ENCODE data around the gene TMIGD2.
A peak's percentile ranks its signal among the peaks of the same experiment; 100 is the strongest.
"Not testable (repeated sequence)": the region's sequence is repeated elsewhere in the genome, so short reads cannot be mapped to it uniquely, and the experiment has no call there.

Gene TMIGD2

GRCh38 chr19:4297901-4298809, 4.0 kb downstream of the TMIGD2 start:
- peak; percentile 37 for DNase-seq (ENCODE audit: low read depth)

- no peak for DNase-seq (ENCODE audit: low read depth)
Observed at GRCh38 chr19:4295972-4296771, 6.0 kb downstream of the TMIGD2 start.

- no peak for DNase-seq (ENCODE audit: low read depth)
Observed at GRCh38 chr19:4294389-4294788, 7.8 kb downstream of the TMIGD2 start.

GRCh38 chr19:4292515-4292914, 9.7 kb downstream of the TMIGD2 start:
- no peak for DNase-seq (ENCODE audit: low read depth)

GRCh38 chr19:4291184-4291732, 10.9 kb downstream of the TMIGD2 start:
- DNase-seq (ENCODE audit: low read depth): no peak

GRCh38 chr19:4288091-4288777, 14.0 kb downstream of the TMIGD2 start:
- peak; percentile 19 for DNase-seq (ENCODE audit: low read depth)

GRCh38 chr19:4286141-4286540, 16.0 kb downstream of the TMIGD2 start:
- not testable (repeated sequence) for DNase-seq (ENCODE audit: low read depth)

- no peak for DNase-seq (ENCODE audit: low read depth)
Observed at GRCh38 chr19:4284974-4285373, 17.2 kb downstream of the TMIGD2 start.

GRCh38 chr19:4284176-4284958, 17.8 kb downstream of the TMIGD2 start:
- DNase-seq (ENCODE audit: low read depth): peak; percentile 44

GRCh38 chr19:4279530-4280422, 22.4 kb downstream of the TMIGD2 start:
- no peak for DNase-seq (ENCODE audit: low read depth)

- DNase-seq (ENCODE audit: low read depth): no peak
Observed at GRCh38 chr19:4279267-4279529, 23.0 kb downstream of the TMIGD2 start.

- no peak for DNase-seq (ENCODE audit: low read depth)
Observed at GRCh38 chr19:4278419-4279266, 23.5 kb downstream of the TMIGD2 start, which contains the start of gene SHD. Gene SHD, plus strand, starts transcription at chr19:4279266. Its CDS starts 798 bp downstream, at chr19:4280064.

- DNase-seq (ENCODE audit: low read depth): no peak
Observed at GRCh38 chr19:4278010-4278409, 24.2 kb downstream of the TMIGD2 start.

- no peak for DNase-seq (ENCODE audit: low read depth)
Observed at GRCh38 chr19:4277191-4277696, 24.9 kb downstream of the TMIGD2 start.

- not testable (repeated sequence) for DNase-seq (ENCODE audit: low read depth)
Observed at GRCh38 chr19:4274321-4274686, 27.9 kb downstream of the TMIGD2 start.

- no peak for DNase-seq (ENCODE audit: low read depth)
Observed at GRCh38 chr19:4272894-4273293, 29.3 kb downstream of the TMIGD2 start.

- no peak for DNase-seq (ENCODE audit: low read depth)
Observed at GRCh38 chr19:4268816-4269430, 33.3 kb downstream of the TMIGD2 start.

- DNase-seq (ENCODE audit: low read depth): no peak
Observed at GRCh38 chr19:4267901-4268815, 34.0 kb downstream of the TMIGD2 start.
